Spleen (tissue), 11 donors: ENCODE results near the gene HIPK3. TPM values are rescaled to one million over a fixed set of nuclear protein-coding genes. Genes with fewer than 3 reads are reported as not detected.
"Not testable (repeated sequence)": the region's sequence is repeated elsewhere in the genome, so short reads cannot be mapped to it uniquely, and the experiment has no call there.

Experiments
- DNase-seq: peaks from one replicate; pipeline ENCODE4 v3.0.0-alpha.2; 2020
- H3K27ac ChIP-seq, 8 donors: fragments of 200-600 bp; sonication (generic) in 7 of 8; 1 replicate in 4 of 8; 2 replicates in 4 of 8; pipeline versions ENCODE4 v1.5.0 to v1.8.0; 2016 to 2021; ENCODE audit warnings: inconsistent platforms in 4 of 8, mild to moderate bottlenecking in 4 of 8, moderate library complexity in 1 of 8
- H3K27me3 ChIP-seq, 7 donors: fragments of 200-600 bp; sonication (generic) in 6 of 7; replicated peaks in 1 of 7; 1 replicate in 4 of 7; 2 replicates in 3 of 7; pipeline versions ENCODE4 v1.5.0 to v1.8.0; 2016 to 2021; ENCODE audit warnings: inconsistent platforms in 3 of 7, mild to moderate bottlenecking in 1 of 7
- H3K36me3 ChIP-seq, 6 donors: fragments of 200-600 bp; sonication (generic) in 5 of 6; 1 replicate in 4 of 6; 2 replicates in 2 of 6; pipeline versions ENCODE4 v1.5.0 to v1.8.0; 2016 to 2021; ENCODE audit warnings: inconsistent platforms in 2 of 6
- H3K4me1 ChIP-seq, 6 donors: fragments of 200-600 bp; sonication (generic) in 5 of 6; 1 replicate in 3 of 6; 2 replicates in 3 of 6; pipeline versions ENCODE4 v1.5.0 to v1.8.0; 2016 to 2021; ENCODE audit warnings: inconsistent platforms in 3 of 6
- H3K4me3 ChIP-seq, 8 donors: fragments of 200-600 bp; sonication (generic) in 7 of 8; 1 replicate in 4 of 8; 2 replicates in 4 of 8; pipeline versions ENCODE4 v1.5.0 to v1.8.0; 2016 to 2021; ENCODE audit warnings: inconsistent platforms in 4 of 8, mild to moderate bottlenecking in 4 of 8, moderate library complexity in 2 of 8
- H3K9me3 ChIP-seq, 8 donors: fragments of 200-600 bp; sonication (generic) in 7 of 8; 1 replicate in 4 of 8; 2 replicates in 4 of 8; pipeline versions ENCODE4 v1.5.0 to v1.8.0; 2016 to 2021; ENCODE audit warnings: inconsistent platforms in 4 of 8
- POLR2A ChIP-seq, 3 donors: fragments of 450-650 bp; IDR thresholded peaks; one replicate each; pipeline ENCODE4 v1.5.1; 2017; ENCODE audit warnings: antibody characterized with exemption in 3 of 3, mild to moderate bottlenecking in 1 of 3
- POLR2AphosphoS5 ChIP-seq, 3 donors: sonication (generic); formaldehyde crosslinking; IDR thresholded peaks; one replicate each; pipeline ENCODE4 v1.5.1; 2017; ENCODE audit warnings: antibody characterized with exemption in 3 of 3
- WGBS, 5 donors: extraction: QIAGEN DNeasy Blood & Tissue Kit in 3 of 5; methylation state at CpG; one replicate each; pipeline versions ENCODE4 v1.1.5 to v1.1.7; 2013 to 2018; 5-methylcytosine and 5-hydroxymethylcytosine counted together
- intact Hi-C: fragments of 100-400 bp; cut with DNase I; formaldehyde crosslinking; loops from one replicate; pipeline ENCODE4 v1.15.0; 2023; ENCODE audit warnings: low total_unique reads
- polyA plus RNA-seq, 3 donors: library from polyadenylated mRNA; stranded (reverse); fragments of 200-250 nt; gene quantifications; one replicate each; pipeline ENCODE4 v1.2.1, GENCODE V29; 2013
- total RNA-seq, 7 donors: library from RNA; depleted of rRNA in 3 of 7; stranded (reverse); fragments of >200 nt in 3 of 7; fragmentation: NEBNext Ultra II Directional in 4 of 7; extraction: Animal tissue kit (Norgen Biotek cat#: 25700) in 4 of 7; gene quantifications; one replicate each; pipeline versions ENCODE4 v1.1.0 to v1.2.1, GENCODE V29; 2016 to 2021
- TF ChIP-seq, protein P1 (sequence below), 11 experiments: fragments of 200-600 bp in 7 of 11; fragments of 450-650 bp in 4 of 11; sonication (generic) in 4 of 11; IDR thresholded peaks in 8 of 11; conservative IDR thresholded peaks in 3 of 11; 1 replicate in 7 of 11; 2 replicates in 4 of 11; pipeline versions ENCODE4 v1.4.0 to v1.8.0; 2016 to 2021; ENCODE audit warnings: antibody characterized with exemption in 11 of 11, inconsistent platforms in 4 of 11, mild to moderate bottlenecking in 1 of 11
- donor health status: healthy with polysubstance abuse.
- donor health status: DM: no; HTN: no; CAD: no; lungs with moderate emphysema.
- donor health status: DM: no; HTN: no; CAD: no.
- donor health status: Bipolar disorder and iron deficiency.
- donor health status: healthy.
- donor health status: DM: no; HTN: no; CAD: no.
- donor health status: DM: yes; HTN: yes; CAD: no.

The HIPK3 gene
- total and polyA plus RNA-seq, 10 donors = 11.5 to 192 (median 127) TPM

DNA sequence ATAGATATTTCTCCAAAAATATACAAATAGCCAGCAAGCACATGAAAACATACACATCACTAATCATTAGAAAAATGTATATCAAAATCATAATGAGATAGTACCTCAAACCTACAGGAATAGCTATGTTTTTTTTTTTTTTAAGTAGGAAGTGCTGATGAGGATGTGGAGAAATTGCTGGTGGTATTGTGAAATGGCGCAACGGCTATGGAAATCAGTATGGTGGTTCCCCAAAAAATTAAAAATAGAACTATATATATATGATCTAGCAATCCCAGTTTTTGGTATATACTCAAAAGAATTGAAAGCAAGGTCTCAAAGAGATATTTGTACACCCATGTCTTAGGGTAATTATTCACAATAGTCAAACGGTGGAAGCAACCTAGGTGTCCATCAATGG lies 46.0 kb upstream of the HIPK3 start:
- Histone ChIP-seq H3K4me3 (peak overlapping the region in 1 of 8 donors; percentile 19), H3K27ac (peak overlapping the region in 6 of 8 donors; percentile 30 to 84 (median 68)), H3K4me1 (peaks cover 0 to 37% (median 0%) of the 10 kb centered on the region in 6 donors), H3K27me3 (no peaks in the 10 kb centered on the region), H3K36me3 (no peaks in the 10 kb centered on the region), H3K9me3 (no peaks in the 10 kb centered on the region)
- intact Hi-C loops = no loop called here
- DNase-seq = no peak
- 38 to 72% (median 64%) methylated on average over 3 of the region's 3 CpGs for WGBS, 5 donors
- TF ChIP-seq POLR2A (IDR thresholded peaks at IDR 0.05) (no peak), POLR2AphosphoS5 (IDR thresholded peaks at IDR 0.05) (no peak)
- TF ChIP-seq, protein P1, sequence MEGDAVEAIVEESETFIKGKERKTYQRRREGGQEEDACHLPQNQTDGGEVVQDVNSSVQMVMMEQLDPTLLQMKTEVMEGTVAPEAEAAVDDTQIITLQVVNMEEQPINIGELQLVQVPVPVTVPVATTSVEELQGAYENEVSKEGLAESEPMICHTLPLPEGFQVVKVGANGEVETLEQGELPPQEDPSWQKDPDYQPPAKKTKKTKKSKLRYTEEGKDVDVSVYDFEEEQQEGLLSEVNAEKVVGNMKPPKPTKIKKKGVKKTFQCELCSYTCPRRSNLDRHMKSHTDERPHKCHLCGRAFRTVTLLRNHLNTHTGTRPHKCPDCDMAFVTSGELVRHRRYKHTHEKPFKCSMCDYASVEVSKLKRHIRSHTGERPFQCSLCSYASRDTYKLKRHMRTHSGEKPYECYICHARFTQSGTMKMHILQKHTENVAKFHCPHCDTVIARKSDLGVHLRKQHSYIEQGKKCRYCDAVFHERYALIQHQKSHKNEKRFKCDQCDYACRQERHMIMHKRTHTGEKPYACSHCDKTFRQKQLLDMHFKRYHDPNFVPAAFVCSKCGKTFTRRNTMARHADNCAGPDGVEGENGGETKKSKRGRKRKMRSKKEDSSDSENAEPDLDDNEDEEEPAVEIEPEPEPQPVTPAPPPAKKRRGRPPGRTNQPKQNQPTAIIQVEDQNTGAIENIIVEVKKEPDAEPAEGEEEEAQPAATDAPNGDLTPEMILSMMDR (IDR thresholded peaks at IDR 0.05 in 8 of 11, conservative IDR thresholded peaks at IDR 0.05 in 3 of 11) = no peak

GRCh38 chr11:33211580-33211979 lies 45.6 kb upstream of the HIPK3 start:
- H3K4me1 ChIP-seq = peaks cover 0 to 37% (median 0%) of the 10 kb centered on the region in 6 donors
- H3K9me3 ChIP-seq = no peaks in the 10 kb centered on the region
- H3K27me3 ChIP-seq = no peaks in the 10 kb centered on the region
- no peaks in the 10 kb centered on the region for H3K36me3 ChIP-seq
- WGBS, 5 donors = 48 to 67% (median 49%) methylated on average over 5 of the region's 5 CpGs
- H3K4me3 ChIP-seq = peak overlapping the region in 1 of 8 donors; percentile 19
- intact Hi-C loops = no loop called here
- peak overlapping the region in 6 of 8 donors; percentile 30 to 84 (median 68) for H3K27ac ChIP-seq
- TF ChIP-seq POLR2AphosphoS5 (IDR thresholded peaks at IDR 0.05) (no peak), POLR2A (IDR thresholded peaks at IDR 0.05) (no peak)
- TF ChIP-seq, protein P1 (IDR thresholded peaks at IDR 0.05 in 8 of 11, conservative IDR thresholded peaks at IDR 0.05 in 3 of 11) = no peak
- DNase-seq = no peak

GRCh38 chr11:33214187-33214586 lies 43.0 kb upstream of the HIPK3 start:
- Histone ChIP-seq H3K27me3 (no peaks in the 10 kb centered on the region), H3K4me1 (peaks cover 0 to 26% (median 0%) of the 10 kb centered on the region in 6 donors), H3K4me3 (no peak overlapping the region), H3K36me3 (no peaks in the 10 kb centered on the region), H3K9me3 (no peaks in the 10 kb centered on the region), H3K27ac (peak overlapping the region in 3 of 8 donors; percentile 34 to 56 (median 42))
- intact Hi-C loops = no loop called here
- TF ChIP-seq, protein P1 (IDR thresholded peaks at IDR 0.05 in 8 of 11, conservative IDR thresholded peaks at IDR 0.05 in 3 of 11) = no peak
- TF ChIP-seq POLR2A (IDR thresholded peaks at IDR 0.05) (no peak), POLR2AphosphoS5 (IDR thresholded peaks at IDR 0.05) (no peak)
- DNase-seq = no peak

DNA sequence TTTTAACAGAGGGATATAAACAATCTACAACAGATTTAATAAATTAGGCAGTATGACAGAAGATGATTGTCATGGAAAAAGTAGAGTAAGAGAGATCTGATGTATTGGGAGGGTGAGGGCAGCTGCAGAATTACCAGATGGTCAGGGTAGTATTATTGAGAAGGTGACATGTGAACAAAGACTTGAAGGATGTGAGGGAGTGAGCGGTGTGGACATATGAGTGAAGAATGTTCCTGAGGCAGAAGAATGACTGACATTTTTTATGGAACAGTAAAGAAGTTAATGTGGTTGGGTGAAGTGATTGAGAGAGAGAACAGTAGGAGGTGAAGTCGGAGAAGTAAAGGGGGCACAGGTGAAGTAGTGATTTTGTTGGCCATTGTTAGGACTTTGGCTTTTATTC lies 42.4 kb upstream of the HIPK3 start:
- Histone ChIP-seq H3K4me3 (no peak overlapping the region), H3K9me3 (no peaks in the 10 kb centered on the region), H3K36me3 (no peaks in the 10 kb centered on the region), H3K27ac (peak overlapping the region in 2 of 8 donors; percentile 34 to 56), H3K4me1 (peaks cover 0 to 26% (median 0%) of the 10 kb centered on the region in 6 donors), H3K27me3 (no peaks in the 10 kb centered on the region)
- 50 to 94% (median 72%) methylated on average over 2 of the region's 2 CpGs for WGBS, 5 donors
- no peak for DNase-seq
- TF ChIP-seq, protein P1 (IDR thresholded peaks at IDR 0.05 in 8 of 11, conservative IDR thresholded peaks at IDR 0.05 in 3 of 11) = no peak
- TF ChIP-seq POLR2A (IDR thresholded peaks at IDR 0.05) (no peak), POLR2AphosphoS5 (IDR thresholded peaks at IDR 0.05) (no peak)
- intact Hi-C loops = no loop called here

DNA sequence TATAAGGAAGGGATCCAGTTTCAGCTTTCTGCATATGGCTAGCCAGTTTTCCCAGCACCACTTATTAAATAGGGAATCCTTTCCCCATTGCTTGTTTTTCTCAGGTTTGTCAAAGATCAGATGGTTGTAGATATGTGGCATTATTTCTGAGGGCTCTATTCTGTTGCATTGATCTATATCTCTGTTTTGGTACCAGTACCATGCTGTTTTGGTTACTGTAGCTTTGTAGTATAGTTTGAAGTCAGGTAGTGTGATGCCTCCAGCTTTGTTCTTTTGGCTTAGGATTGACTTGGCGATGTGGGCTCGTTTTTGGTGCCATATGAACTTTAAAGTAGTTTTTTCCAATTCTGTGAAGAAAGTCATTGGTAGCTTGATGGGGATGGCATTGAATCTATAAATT lies 40.5 kb upstream of the HIPK3 start:
- intact Hi-C loops, H3K27ac ChIP-seq, DNase-seq, H3K9me3 ChIP-seq, H3K36me3 ChIP-seq, H3K27me3 ChIP-seq, H3K4me3 ChIP-seq: not testable (repeated sequence)
- 76 to 91% (median 82%) methylated on average over 2 of the region's 2 CpGs for WGBS, 5 donors
- H3K4me1 ChIP-seq = peaks cover 0 to 19% (median 0%) of the 10 kb centered on the region in 6 donors
